Measurements from ENCODE around the gene STXBP5.

DNA sequence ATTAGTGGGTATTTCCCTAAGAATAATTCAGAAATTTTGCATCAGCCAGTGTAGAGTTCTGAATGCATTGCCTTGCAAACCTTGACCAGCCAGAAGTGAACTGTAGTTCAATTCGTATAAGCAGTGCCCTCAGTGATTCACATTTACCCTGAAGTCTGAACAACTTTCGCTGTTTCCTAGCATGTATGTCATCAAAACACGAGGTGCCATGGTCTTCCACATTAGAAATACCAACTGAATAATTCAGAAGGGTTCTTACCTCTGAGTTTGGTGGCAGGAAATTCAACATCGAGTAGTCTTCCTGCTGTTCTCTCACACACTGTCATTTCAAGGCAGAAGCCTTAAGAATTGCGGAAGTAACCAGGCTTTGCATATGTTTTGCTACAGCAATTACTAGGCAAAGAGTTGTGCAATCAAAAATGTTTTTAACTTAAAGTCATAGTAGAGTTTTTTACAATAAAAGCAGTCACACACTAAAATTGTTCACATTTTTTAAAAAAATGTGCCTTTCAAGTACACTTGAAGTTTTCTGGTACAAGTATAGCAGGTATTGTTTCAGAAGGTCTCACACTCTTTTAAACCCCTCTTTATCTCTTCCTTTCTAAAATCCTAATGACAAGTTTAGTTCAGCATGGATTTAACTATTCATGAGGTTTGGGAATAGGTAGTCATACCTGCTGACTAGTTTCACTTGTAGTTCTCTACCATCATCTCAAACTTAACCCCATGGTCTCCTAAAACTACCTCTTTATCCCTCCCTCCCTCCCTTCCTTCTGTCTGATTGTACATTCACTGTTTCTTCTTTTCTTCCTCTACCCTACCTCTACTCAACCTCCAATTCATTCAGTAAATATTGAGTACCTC lies 118.3 kb downstream of the STXBP5 start:
- TF ChIP-seq, protein P1, sequence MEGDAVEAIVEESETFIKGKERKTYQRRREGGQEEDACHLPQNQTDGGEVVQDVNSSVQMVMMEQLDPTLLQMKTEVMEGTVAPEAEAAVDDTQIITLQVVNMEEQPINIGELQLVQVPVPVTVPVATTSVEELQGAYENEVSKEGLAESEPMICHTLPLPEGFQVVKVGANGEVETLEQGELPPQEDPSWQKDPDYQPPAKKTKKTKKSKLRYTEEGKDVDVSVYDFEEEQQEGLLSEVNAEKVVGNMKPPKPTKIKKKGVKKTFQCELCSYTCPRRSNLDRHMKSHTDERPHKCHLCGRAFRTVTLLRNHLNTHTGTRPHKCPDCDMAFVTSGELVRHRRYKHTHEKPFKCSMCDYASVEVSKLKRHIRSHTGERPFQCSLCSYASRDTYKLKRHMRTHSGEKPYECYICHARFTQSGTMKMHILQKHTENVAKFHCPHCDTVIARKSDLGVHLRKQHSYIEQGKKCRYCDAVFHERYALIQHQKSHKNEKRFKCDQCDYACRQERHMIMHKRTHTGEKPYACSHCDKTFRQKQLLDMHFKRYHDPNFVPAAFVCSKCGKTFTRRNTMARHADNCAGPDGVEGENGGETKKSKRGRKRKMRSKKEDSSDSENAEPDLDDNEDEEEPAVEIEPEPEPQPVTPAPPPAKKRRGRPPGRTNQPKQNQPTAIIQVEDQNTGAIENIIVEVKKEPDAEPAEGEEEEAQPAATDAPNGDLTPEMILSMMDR (IDR thresholded peaks at IDR 0.05; ENCODE audit: low read depth, low read length): no peak
- TF ChIP-seq EZH2phosphoT487 (IDR thresholded peaks at IDR 0.05; ENCODE audit: low read depth): no peak
